Measurements from ENCODE around the gene CERS6.

The CERS6 gene

DNA sequence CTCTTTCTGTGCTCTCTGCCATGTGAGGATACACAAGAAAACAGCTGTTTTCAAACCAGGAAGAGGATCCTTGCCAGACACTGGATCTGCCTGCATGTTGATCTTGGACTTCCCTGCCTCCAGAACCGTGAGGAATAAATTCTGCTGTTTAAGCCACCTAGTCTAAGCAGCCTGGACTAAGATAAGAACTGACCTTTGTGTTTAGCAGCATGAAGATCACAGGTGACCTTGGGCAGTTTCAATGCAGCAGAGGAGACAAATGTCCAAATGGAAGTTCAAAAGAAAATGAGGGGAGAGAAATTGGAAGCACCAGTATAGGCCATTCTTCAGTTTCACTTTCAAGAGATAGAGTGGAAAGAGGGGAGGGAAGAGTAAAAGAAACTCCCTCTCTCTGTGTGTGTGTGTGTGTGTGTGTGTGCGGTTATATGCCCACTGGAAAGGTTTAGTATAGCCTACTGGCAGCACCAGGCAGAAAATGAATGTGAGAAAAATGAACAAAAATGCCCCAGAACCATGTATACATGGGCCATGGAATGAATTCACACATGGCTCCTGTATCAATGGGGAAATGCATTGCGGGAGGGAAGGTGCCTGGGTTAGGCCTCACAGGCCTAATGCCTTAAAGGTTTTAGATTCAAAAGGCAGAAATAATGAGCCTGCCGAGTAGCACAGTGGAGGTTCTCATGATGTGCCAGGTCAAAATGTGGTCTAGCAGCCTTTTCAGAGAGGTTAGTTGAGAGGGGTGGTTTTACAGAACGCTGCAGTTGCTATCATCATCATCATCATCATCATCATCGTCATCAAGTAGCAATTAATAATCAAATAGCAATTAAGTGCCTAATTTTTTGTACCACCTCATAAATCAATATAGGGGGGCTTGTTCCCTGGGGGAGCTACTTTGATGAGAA, 1.1 kb upstream of the CERS6 start:
- Mint-ChIP-seq H3K4me1 (ENCODE audit: low read depth) (peaks cover 22% of the 10 kb centered on the region), H3K9me3 (no peaks in the 10 kb centered on the region), H3K36me3 (ENCODE audit: low read depth) (peaks cover 2% of the 10 kb centered on the region), H3K4me3 (no peak overlapping the region), H3K27me3 (ENCODE audit: low read depth) (no peaks in the 10 kb centered on the region), H3K27ac (no peak overlapping the region)

DNA sequence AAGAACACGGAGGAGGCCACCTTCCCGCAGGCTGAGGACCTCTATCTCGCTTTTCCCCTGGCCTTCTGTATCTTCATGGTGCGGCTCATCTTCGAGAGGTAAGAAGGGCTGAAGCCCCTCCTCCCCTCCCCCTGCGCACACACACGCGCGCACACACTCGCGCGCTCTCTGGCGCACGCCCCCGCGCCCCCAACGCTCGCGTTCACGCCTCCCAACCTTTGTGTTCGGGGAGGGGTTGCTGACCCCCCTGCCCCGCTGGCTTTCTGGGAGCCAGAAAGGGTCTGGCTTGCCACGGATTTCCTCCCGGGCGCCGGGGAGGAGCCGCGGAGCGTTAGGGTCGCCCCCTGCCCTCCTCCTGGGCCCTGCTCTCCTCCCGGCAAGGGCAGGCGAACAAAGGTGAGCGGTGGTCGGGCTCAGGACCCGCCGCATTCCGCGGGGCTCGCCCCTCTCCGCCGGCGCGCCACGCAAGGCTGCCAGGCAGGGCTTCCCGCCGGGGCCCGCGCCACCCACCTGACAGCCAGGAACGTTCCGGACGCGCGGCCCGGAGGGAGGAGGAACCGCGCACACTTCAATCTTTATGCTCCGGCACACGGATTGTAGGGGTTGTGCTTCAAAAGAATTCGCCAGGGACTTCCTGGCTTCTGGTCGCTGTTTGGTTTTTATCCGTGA, 583 bp downstream of the CERS6 start:
- H3K4me1 Mint-ChIP-seq (ENCODE audit: low read depth), result peaks cover 22% of the 10 kb centered on the region
- peak overlapping the region; percentile 29 for H3K27ac Mint-ChIP-seq
- no peaks in the 10 kb centered on the region for H3K27me3 Mint-ChIP-seq (ENCODE audit: low read depth)
- H3K4me3 Mint-ChIP-seq, result peak overlapping the region; percentile 83
- H3K36me3 Mint-ChIP-seq (ENCODE audit: low read depth), result peaks cover 2% of the 10 kb centered on the region
- no peaks in the 10 kb centered on the region for H3K9me3 Mint-ChIP-seq

DNA sequence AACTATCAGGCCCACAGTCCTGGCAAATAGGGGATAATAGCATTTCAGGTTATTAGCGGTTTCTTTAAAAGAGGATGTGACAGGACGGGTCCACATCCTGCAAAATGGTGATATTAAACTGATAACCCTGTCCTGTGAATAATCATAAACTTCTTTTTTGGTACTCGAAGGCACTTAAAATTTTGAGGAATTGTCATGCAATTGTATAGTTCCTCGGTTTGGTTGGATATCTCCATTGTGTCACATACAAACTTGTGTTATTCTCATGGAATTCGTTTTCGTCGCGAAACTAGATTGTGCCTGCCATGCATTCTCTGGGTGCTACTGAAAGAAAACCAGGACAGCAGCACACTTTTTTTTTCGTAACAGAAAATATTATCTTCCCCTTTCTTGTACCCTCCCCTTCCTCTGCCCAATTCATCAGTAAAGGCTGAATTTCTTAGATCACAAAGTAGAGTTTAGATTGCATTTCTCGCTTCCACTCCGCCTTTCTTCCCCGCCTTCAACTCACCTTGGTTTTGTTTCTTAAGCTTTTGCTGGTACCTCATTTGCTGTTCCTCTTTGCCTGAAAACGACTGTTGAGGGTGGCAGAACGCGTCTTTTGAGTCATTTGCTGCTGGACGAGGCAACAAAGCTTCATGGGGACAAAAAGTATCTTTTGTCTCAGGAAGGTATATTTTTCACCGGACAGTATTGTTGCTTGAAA, 1.3 kb downstream of the CERS6 start:
- H3K4me3 Mint-ChIP-seq, result peak overlapping the region; percentile 83
- peaks cover 2% of the 10 kb centered on the region for H3K36me3 Mint-ChIP-seq (ENCODE audit: low read depth)
- H3K9me3 Mint-ChIP-seq, result no peaks in the 10 kb centered on the region
- H3K4me1 Mint-ChIP-seq (ENCODE audit: low read depth), result peaks cover 23% of the 10 kb centered on the region
- no peaks in the 10 kb centered on the region for H3K27me3 Mint-ChIP-seq (ENCODE audit: low read depth)
- H3K27ac Mint-ChIP-seq, result peak overlapping the region; percentile 43

DNA sequence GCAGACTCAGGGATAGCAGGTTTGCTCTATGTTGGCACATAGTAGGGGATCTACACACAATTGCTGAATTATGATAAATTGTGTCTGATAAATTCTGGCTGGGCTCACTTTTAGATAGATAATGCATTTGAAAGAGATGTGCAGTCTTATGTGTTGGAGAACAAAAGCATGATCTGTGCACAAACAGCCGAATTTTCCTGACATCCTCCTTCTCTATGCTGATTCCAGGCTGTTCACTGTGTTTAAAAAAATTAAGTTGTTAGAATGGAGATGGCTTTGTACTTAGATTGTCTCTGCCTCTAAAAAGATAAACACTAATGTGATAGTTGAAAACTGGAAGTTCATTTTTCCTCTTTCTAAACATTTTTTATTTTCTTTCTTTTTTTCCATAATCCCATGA, 2.1 kb downstream of the CERS6 start:
- Mint-ChIP-seq H3K4me3 (peak overlapping the region; percentile 83), H3K4me1 (ENCODE audit: low read depth) (peaks cover 23% of the 10 kb centered on the region), H3K27me3 (ENCODE audit: low read depth) (no peaks in the 10 kb centered on the region), H3K36me3 (ENCODE audit: low read depth) (peaks cover 2% of the 10 kb centered on the region), H3K9me3 (no peaks in the 10 kb centered on the region), H3K27ac (peak overlapping the region; percentile 13)

DNA sequence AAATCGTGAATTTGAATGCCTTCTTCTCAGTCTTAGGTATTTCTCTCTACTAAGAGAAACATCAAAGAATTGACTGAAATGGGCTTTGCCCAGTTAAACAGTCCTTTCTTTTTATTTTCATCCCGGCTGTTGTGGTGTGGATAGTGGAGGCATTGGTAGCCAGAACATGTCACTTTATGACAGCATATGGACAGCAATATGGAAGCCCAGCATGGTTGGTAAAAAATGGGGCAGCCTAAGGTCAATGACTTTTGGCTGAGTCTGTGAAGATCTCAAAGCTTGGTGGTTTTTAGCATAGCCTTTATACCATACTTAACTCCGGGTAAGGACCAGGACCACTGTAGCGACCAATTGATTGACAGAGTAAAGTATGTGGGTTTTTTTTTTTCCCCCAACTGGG, 3.2 kb downstream of the CERS6 start:
- Mint-ChIP-seq H3K9me3 (no peaks in the 10 kb centered on the region), H3K4me3 (no peak overlapping the region), H3K36me3 (ENCODE audit: low read depth) (peaks cover 2% of the 10 kb centered on the region), H3K27me3 (ENCODE audit: low read depth) (no peaks in the 10 kb centered on the region), H3K4me1 (ENCODE audit: low read depth) (peaks cover 23% of the 10 kb centered on the region), H3K27ac (no peak overlapping the region)

DNA sequence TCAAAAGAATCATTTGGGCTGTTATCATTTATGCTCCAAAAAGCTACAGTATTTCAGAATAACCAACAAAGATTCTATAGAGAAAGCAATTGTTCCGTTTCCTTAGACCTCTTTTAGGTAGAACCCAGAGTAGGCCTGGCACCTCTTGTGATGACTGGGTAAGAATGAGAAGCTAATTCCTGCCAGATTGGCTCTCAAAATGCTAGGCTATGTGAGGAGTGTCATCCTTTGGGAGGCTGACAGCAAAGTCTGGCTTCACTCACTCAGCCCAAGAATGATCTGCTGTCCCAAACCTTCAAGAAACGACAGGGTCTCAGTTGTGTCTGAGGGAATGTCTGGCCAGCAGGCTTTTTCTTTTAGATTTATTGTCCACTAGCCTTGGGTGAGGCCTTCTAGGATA, 4.5 kb downstream of the CERS6 start:
- Mint-ChIP-seq H3K36me3 (ENCODE audit: low read depth) (peaks cover 2% of the 10 kb centered on the region), H3K27ac (no peak overlapping the region), H3K4me1 (ENCODE audit: low read depth) (peaks cover 27% of the 10 kb centered on the region), H3K27me3 (ENCODE audit: low read depth) (no peaks in the 10 kb centered on the region), H3K9me3 (no peaks in the 10 kb centered on the region), H3K4me3 (no peak overlapping the region)

DNA sequence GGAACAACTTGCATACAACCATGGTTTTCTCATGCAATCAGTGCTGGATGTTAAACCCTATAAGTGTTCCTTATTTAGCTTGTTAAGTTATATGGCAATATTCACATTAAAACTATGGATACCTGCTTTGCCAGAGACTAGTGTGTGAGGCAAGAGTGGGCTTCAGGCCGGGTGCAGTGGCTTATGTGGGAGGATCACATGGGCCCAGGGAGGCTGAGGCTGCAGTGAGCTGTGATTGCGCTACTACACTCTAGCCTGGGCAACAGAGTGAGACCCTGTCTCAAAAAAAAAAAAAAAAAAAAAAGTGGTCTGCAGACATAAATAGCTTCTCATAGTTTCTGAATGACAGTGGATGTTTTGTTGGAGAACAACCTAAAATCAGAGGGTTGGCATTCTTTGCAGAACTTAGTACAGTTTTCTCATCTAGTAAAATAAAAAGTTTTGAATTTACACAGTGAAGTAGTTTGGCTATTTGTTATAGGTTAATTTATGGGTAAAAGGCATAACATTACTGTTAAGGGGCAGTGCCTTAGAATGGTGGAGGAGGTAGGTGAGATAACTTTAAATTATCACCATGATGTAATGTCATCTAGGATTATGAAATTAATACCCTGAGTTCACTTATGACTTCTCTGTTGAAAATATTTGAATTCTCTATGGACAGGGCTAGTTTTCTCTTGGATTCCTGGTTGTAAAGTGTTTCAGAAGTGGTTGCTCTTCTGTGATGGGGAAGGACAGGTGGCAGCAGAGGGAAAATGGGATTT, 5.3 kb downstream of the CERS6 start:
- Mint-ChIP-seq H3K9me3 (no peaks in the 10 kb centered on the region), H3K36me3 (ENCODE audit: low read depth) (peaks cover 2% of the 10 kb centered on the region), H3K4me3 (no peak overlapping the region), H3K27ac (no peak overlapping the region), H3K4me1 (ENCODE audit: low read depth) (peaks cover 33% of the 10 kb centered on the region), H3K27me3 (ENCODE audit: low read depth) (no peaks in the 10 kb centered on the region)

DNA sequence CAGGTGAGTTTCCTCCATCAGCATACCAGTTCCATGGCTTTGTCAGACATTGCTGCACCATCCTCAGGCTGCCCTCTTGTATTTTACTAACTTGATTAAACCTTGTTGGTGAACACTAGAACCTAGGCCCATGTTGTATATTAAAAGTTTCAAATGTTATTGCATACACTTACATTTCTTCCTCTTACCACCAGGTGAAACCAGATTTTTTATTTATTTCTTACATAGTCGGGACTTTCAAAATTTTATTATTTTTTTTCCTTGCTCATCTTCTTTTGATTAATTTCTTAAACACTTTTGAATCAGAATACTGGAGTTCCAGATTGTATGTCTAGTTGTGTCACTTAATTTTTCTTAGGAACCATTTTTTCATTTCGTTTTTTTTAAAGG, 5.9 kb downstream of the CERS6 start:
- peaks cover 38% of the 10 kb centered on the region for H3K4me1 Mint-ChIP-seq (ENCODE audit: low read depth)
- no peaks in the 10 kb centered on the region for H3K9me3 Mint-ChIP-seq
- no peak overlapping the region for H3K4me3 Mint-ChIP-seq
- H3K36me3 Mint-ChIP-seq (ENCODE audit: low read depth), result peaks cover 2% of the 10 kb centered on the region
- no peaks in the 10 kb centered on the region for H3K27me3 Mint-ChIP-seq (ENCODE audit: low read depth)
- H3K27ac Mint-ChIP-seq, result no peak overlapping the region

DNA sequence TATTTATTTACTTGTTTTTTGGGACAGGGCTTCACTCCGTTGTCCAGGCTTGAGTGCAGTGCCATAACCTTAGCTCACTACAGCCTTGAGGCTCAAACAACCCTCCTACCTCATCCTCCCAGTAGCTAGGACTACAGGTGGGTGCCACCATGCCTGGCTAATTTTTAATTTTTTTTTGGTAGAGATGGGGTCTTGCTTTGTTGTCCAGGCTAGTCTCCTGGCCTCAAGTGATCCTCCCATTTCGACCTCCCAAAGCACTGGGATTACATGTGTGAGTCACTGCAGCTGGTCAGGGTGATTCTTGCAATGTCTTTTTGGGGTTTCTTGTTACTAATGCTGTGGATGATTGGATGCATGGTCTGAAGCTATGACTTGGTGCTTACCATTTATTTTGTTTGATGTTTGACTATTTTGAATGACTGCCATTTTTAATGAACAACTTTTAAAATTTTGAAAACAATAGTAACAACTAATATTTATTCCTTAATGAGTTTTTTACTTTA, 6.5 kb downstream of the CERS6 start:
- Mint-ChIP-seq H3K4me3 (no peak overlapping the region), H3K9me3 (no peaks in the 10 kb centered on the region), H3K27me3 (ENCODE audit: low read depth) (no peaks in the 10 kb centered on the region), H3K36me3 (ENCODE audit: low read depth) (peaks cover 2% of the 10 kb centered on the region), H3K4me1 (ENCODE audit: low read depth) (peaks cover 42% of the 10 kb centered on the region), H3K27ac (no peak overlapping the region)

DNA sequence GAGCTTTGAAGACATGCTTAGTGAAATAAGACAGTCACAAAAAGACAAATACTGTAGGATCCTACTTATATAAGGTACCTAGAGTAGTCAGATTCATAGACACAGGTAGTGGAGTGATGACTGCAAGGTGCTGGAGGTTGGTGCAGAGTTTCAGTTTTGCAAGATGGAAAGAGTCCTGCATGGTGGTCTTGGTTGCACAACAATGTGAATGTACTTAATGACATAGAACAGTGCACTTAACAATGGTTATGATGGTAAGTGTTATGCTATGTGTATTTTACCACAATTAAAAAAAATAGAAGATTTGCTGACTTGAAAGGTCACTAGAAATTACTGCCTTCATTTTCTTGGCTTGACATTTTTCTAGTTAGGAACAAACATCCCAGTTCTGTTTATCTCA, 9.5 kb downstream of the CERS6 start:
- Mint-ChIP-seq H3K4me1 (ENCODE audit: low read depth) (peaks cover 41% of the 10 kb centered on the region), H3K4me3 (no peak overlapping the region), H3K27ac (no peak overlapping the region), H3K9me3 (no peaks in the 10 kb centered on the region), H3K27me3 (ENCODE audit: low read depth) (no peaks in the 10 kb centered on the region), H3K36me3 (ENCODE audit: low read depth) (no peaks in the 10 kb centered on the region)

DNA sequence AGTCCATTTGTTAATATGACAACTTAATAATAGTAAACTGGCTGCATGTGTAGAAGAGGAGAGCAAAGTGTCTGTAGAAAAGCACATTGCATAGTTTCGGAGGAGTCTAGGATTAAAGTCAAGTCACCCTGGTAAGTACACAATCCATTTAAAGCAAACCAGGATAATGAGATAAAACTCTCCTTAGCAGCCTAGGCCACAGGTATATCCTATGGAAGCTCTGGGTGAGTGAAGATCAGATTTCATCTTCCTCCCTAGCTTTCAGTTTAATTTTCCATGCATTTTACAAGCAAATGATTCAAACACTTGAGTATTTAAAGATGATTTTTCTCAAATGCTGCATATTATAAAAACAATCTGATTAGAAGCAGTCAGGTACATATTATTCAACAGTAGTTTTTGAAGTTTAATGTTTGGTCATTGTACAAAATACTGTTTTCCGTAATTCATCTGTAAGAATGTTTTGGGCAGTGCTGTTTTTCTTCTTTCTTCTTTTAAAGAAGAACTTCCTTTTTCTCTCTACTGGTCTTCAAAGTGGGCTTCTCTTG, 10.2 kb downstream of the CERS6 start:
- peaks cover 39% of the 10 kb centered on the region for H3K4me1 Mint-ChIP-seq (ENCODE audit: low read depth)
- H3K27me3 Mint-ChIP-seq (ENCODE audit: low read depth), result no peaks in the 10 kb centered on the region
- no peak overlapping the region for H3K27ac Mint-ChIP-seq

DNA sequence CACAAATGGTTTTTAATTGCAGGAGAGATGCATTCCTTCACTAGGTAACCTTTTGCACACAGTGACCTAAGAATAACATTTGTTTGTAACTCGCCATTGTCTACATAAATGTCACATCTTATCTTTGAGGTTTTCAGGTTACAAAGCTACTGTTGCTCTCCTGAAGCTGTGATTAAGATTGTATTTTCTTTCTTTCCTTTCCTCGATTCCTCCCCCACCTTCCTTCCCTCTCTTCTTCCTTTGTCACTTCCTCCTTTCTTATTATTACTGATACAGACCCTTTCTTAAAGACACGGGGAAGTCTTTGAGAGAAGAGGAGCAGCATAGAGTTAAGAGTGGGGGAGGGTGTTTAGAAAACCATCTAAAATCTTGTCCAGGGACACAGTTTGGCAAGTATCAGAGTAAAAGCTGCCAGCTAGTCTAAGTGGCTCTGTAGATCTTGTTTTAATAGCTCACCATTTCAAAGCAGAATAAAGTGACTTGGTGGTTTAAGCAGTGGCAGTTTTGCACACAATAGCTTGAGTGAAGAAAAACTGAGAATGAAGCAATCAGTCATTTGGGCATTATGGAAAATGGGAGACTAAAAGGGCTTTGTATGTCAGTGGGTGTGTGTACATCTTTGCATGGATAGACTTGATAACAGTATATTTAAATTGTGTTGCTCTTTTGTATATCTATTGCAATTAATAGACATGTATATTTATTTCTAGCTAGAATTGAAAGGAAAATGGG, 10.9 kb downstream of the CERS6 start:
- Mint-ChIP-seq H3K9me3 (no peaks in the 10 kb centered on the region), H3K27me3 (ENCODE audit: low read depth) (no peaks in the 10 kb centered on the region), H3K4me3 (peak overlapping the region; percentile 23), H3K4me1 (ENCODE audit: low read depth) (peaks cover 34% of the 10 kb centered on the region), H3K36me3 (ENCODE audit: low read depth) (no peaks in the 10 kb centered on the region), H3K27ac (peak overlapping the region; percentile 27)

More for the DNA sequence above, 10.2 kb downstream of the CERS6 start:
- peak overlapping the region; percentile 23 for H3K4me3 Mint-ChIP-seq
- H3K9me3 Mint-ChIP-seq, result no peaks in the 10 kb centered on the region
- no peaks in the 10 kb centered on the region for H3K36me3 Mint-ChIP-seq (ENCODE audit: low read depth)

DNA sequence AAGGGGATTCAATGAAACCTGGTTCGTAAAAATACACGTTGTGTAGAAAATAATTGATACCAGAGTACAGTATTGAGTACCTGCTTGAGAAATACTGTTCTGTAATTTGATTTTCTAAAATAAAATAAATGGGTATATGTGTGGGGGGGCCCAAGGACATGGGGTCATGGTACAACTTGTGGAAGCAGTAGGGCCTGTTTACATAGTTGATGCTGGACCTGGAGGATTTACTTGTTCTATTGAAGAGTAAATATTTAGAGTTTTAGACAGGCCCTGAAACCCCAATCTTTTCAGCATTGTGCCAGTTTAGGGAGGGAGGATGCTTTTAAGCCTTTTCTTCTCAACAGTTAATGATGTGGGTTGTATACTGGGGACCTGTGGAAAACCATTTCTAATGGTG, 11.7 kb downstream of the CERS6 start:
- H3K27me3 Mint-ChIP-seq (ENCODE audit: low read depth), result no peaks in the 10 kb centered on the region
- H3K36me3 Mint-ChIP-seq (ENCODE audit: low read depth), result no peaks in the 10 kb centered on the region
- no peaks in the 10 kb centered on the region for H3K9me3 Mint-ChIP-seq
- H3K4me3 Mint-ChIP-seq, result no peak overlapping the region
- H3K27ac Mint-ChIP-seq, result no peak overlapping the region
- H3K4me1 Mint-ChIP-seq (ENCODE audit: low read depth), result peaks cover 34% of the 10 kb centered on the region

Measured in T-helper 1 cell treated with Interleukin-12 subunit alpha and Interleukin-12 subunit beta and Interleukin-4 antibody, amounts not matched to agents 30 μg/mL and 1 μg/mL, for 36 hours (primary cell).